C4-2B (cell line): Measurements from ENCODE around the gene ITGB3BP.

ENCODE experiments used
- CTCF ChIP-seq: fragments of 450-650 bp; conservative IDR thresholded peaks from 2 replicates; pipeline ENCODE4 v1.5.1; 2017; ENCODE audit warnings: mild to moderate bottlenecking
- ZFX ChIP-seq: fragments of 450-650 bp; IDR thresholded peaks from 2 replicates; pipeline ENCODE4 v1.6.1; 2017

GRCh38 chr1:63497577-63497976 lies 25.4 kb downstream of the ITGB3BP start:
- no peak for TF ChIP-seq CTCF
- no peak for TF ChIP-seq ZFX
